Smooth muscle cell (in vitro differentiated cells): ENCODE results near the gene GNG13. TPM values are rescaled to one million over a fixed set of nuclear protein-coding genes. Genes with fewer than 3 reads are reported as not detected.

ENCODE experiments used
- DNase-seq: peaks from one replicate; lab custom pipeline; 2025; ENCODE audit not compliant: unreplicated experiment; lab: John Stamatoyannopoulos, UW
- H2AFZ ChIP-seq: fragments of 200-600 bp; sonication (generic); 2 replicates; pipeline ENCODE4 v1.6.0; 2016; ENCODE audit warnings: antibody characterized with exemption, low read depth, mild to moderate bottlenecking
- H3F3A ChIP-seq: fragments of 200-600 bp; sonication (generic); 2 replicates; pipeline ENCODE4 v1.6.0; 2017; ENCODE audit warnings: antibody characterized with exemption, low read depth
- H3K27ac ChIP-seq: fragments of 200-600 bp; sonication (generic); 2 replicates; pipeline ENCODE4 v1.5.1; 2016; ENCODE audit warnings: low read depth, mild to moderate bottlenecking
- H3K27me3 ChIP-seq: fragments of 200-600 bp; sonication (generic); 2 replicates; pipeline ENCODE4 v1.6.1; 2016; ENCODE audit warnings: low read depth, mild to moderate bottlenecking
- H3K36me3 ChIP-seq: fragments of 200-600 bp; sonication (generic); 2 replicates; pipeline ENCODE4 v1.5.1; 2016; ENCODE audit warnings: low read depth
- H3K4me1 ChIP-seq: fragments of 200-600 bp; sonication (generic); 2 replicates; pipeline ENCODE4 v1.5.1; 2016; ENCODE audit warnings: low read depth
- H3K4me2 ChIP-seq: fragments of 200-600 bp; sonication (generic); 2 replicates; pipeline ENCODE4 v1.6.0; 2016; ENCODE audit warnings: mild to moderate bottlenecking
- H3K4me3 ChIP-seq: fragments of 200-600 bp; sonication (generic); 2 replicates; pipeline ENCODE4 v1.5.1; 2016; ENCODE audit warnings: mild to moderate bottlenecking
- H3K79me2 ChIP-seq: fragments of 200-600 bp; sonication (generic); 2 replicates; pipeline ENCODE4 v1.6.0; 2016; ENCODE audit warnings: low read depth, mild to moderate bottlenecking
- H3K9ac ChIP-seq: fragments of 200-600 bp; sonication (generic); 2 replicates; pipeline ENCODE4 v1.6.0; 2016; ENCODE audit warnings: low read depth
- H3K9me3 ChIP-seq: fragments of 200-600 bp; sonication (generic); replicated peaks from 2 replicates; pipeline ENCODE4 v1.5.1; 2016; ENCODE audit warnings: low read depth
- H4K20me1 ChIP-seq: fragments of 200-600 bp; sonication (generic); 2 replicates; pipeline ENCODE4 v1.6.0; 2016; ENCODE audit warnings: low read depth
- CTCF ChIP-seq: fragments of 200-600 bp; sonication (generic); IDR thresholded peaks from 2 replicates; pipeline ENCODE4 v1.5.1; 2017; ENCODE audit warnings: borderline replicate concordance, mild to moderate bottlenecking, antibody characterized with exemption; ENCODE audit not compliant: insufficient read depth, poor library complexity, severe bottlenecking
- WGBS: methylation state at CpG from one replicate; pipeline ENCODE4 v1.1.7; 2016; ENCODE audit warnings: low lambda C conversion rate; 5-methylcytosine and 5-hydroxymethylcytosine counted together
- polyA plus RNA-seq: library from polyadenylated mRNA; unstranded; fragments of >200 nt; fragmentation: Nextera tagmentation; extraction: Ambion mirVana; gene quantifications from 2 replicates; pipeline ENCODE4 v1.2.1, GENCODE V29; 2016
- total RNA-seq: library from RNA; depleted of rRNA; stranded (reverse); fragments of >200 nt; gene quantifications from 2 replicates; pipeline ENCODE4 v1.2.3, GENCODE V29; 2014

The GNG13 gene
- total and polyA plus RNA-seq, 2 experiments from 2014 or later: not detected

GRCh38 chr16:842711-843560, 42.4 kb upstream of the GNG13 start:
- no peaks in the 10 kb centered on the region for H3K4me1 ChIP-seq
- no peaks in the 10 kb centered on the region for H3F3A ChIP-seq
- H3K79me2 ChIP-seq: no peaks in the 10 kb centered on the region
- H3K9me3 ChIP-seq: no peaks in the 10 kb centered on the region
- H3K4me2 ChIP-seq: no peak overlapping the region
- TF ChIP-seq CTCF: no peak
- H3K36me3 ChIP-seq: no peaks in the 10 kb centered on the region
- H3K4me3 ChIP-seq: no peak overlapping the region
- H2AFZ ChIP-seq: no peak overlapping the region
- DNase-seq: no peak
- no peaks in the 10 kb centered on the region for H3K27me3 ChIP-seq
- no peak overlapping the region for H3K9ac ChIP-seq
- WGBS: 88% methylated on average over 33 of the region's 33 CpGs
- no peaks in the 10 kb centered on the region for H4K20me1 ChIP-seq
- no peak overlapping the region for H3K27ac ChIP-seq

GRCh38 chr16:842061-842476, 41.5 kb upstream of the GNG13 start:
- 91% methylated on average over 12 of the region's 19 CpGs for WGBS
- Histone ChIP-seq H3K9ac (no peak overlapping the region), H3K79me2 (no peaks in the 10 kb centered on the region), H2AFZ (no peak overlapping the region), H3K27me3 (no peaks in the 10 kb centered on the region), H4K20me1 (no peaks in the 10 kb centered on the region), H3F3A (no peaks in the 10 kb centered on the region), H3K27ac (no peak overlapping the region), H3K4me2 (no peak overlapping the region), H3K9me3 (peaks cover 2% of the 10 kb centered on the region), H3K36me3 (no peaks in the 10 kb centered on the region), H3K4me3 (no peak overlapping the region), H3K4me1 (no peaks in the 10 kb centered on the region)
- no peak for DNase-seq
- TF ChIP-seq CTCF: no peak

GRCh38 chr16:841455-842060, 41.0 kb upstream of the GNG13 start:
- no peaks in the 10 kb centered on the region for H4K20me1 ChIP-seq
- H3K4me2 ChIP-seq: no peak overlapping the region
- H3K4me3 ChIP-seq: no peak overlapping the region
- no peak overlapping the region for H3K27ac ChIP-seq
- H2AFZ ChIP-seq: no peak overlapping the region
- no peak for DNase-seq
- no peaks in the 10 kb centered on the region for H3K36me3 ChIP-seq
- no peak overlapping the region for H3K9ac ChIP-seq
- no peaks in the 10 kb centered on the region for H3K4me1 ChIP-seq
- no peaks in the 10 kb centered on the region for H3K79me2 ChIP-seq
- WGBS: 94% methylated on average over 27 of the region's 27 CpGs
- H3F3A ChIP-seq: no peaks in the 10 kb centered on the region
- no peaks in the 10 kb centered on the region for H3K27me3 ChIP-seq
- TF ChIP-seq CTCF: no peak
- H3K9me3 ChIP-seq: peaks cover 6% of the 10 kb centered on the region
